Fibroblast of upper back skin (primary cell): ENCODE data around the gene CDK12.
"Not testable (repeated sequence)": the region's sequence is repeated elsewhere in the genome, so short reads cannot be mapped to it uniquely, and the experiment has no call there.

Experiments
- DNase-seq: peaks from one replicate; pipeline ENCODE4 v3.0.0-alpha.2; 2013

The CDK12 gene

GRCh38 chr17:39461113-39461925, at the start of gene CDK12:
Gene CDK12 (plus strand): TSS chr17:39461486. CDS start chr17:39462072, 586 bp downstream.
- DNase-seq: peak; percentile 100

GRCh38 chr17:39416141-39416540, 45.1 kb upstream of the CDK12 start:
- no peak for DNase-seq

GRCh38 chr17:39429600-39429999, 31.7 kb upstream of the CDK12 start:
- DNase-seq: no peak

GRCh38 chr17:39439868-39440267, 21.4 kb upstream of the CDK12 start:
- not testable (repeated sequence) for DNase-seq

GRCh38 chr17:39443326-39443725, 18.0 kb upstream of the CDK12 start:
- no peak for DNase-seq

- no peak for DNase-seq
Measured at GRCh38 chr17:39447561-39447960, 13.7 kb upstream of the CDK12 start.

GRCh38 chr17:39450051-39450450, 11.2 kb upstream of the CDK12 start:
- DNase-seq: no peak

- peak; percentile 99 for DNase-seq
Measured at GRCh38 chr17:39450847-39451581, 10.3 kb upstream of the CDK12 start, which contains the start of gene MED1. Gene MED1 (minus strand): TSS chr17:39451263. CDS start chr17:39451062, 201 bp downstream.

- DNase-seq: no peak
Measured at GRCh38 chr17:39455919-39456318, 5.4 kb upstream of the CDK12 start.

GRCh38 chr17:39461926-39462569, 762 bp downstream of the CDK12 start:
- DNase-seq: peak; percentile 4

GRCh38 chr17:39462631-39463375, 1.5 kb downstream of the CDK12 start:
- peak; percentile 0 for DNase-seq

- not testable (repeated sequence) for DNase-seq
Measured at GRCh38 chr17:39464639-39465181, 3.4 kb downstream of the CDK12 start.

GRCh38 chr17:39468610-39469009, 7.3 kb downstream of the CDK12 start:
- not testable (repeated sequence) for DNase-seq

- DNase-seq: no peak
Measured at GRCh38 chr17:39473310-39473709, 12.0 kb downstream of the CDK12 start.

- DNase-seq: not testable (repeated sequence)
Measured at GRCh38 chr17:39479631-39480030, 18.3 kb downstream of the CDK12 start.

- DNase-seq: no peak
Measured at GRCh38 chr17:39483506-39483905, 22.2 kb downstream of the CDK12 start.

- no peak for DNase-seq
Measured at GRCh38 chr17:39484178-39484577, 22.9 kb downstream of the CDK12 start.

GRCh38 chr17:39485555-39485954, 24.3 kb downstream of the CDK12 start:
- peak; percentile 87 for DNase-seq

GRCh38 chr17:39486242-39486641, 25.0 kb downstream of the CDK12 start:
- peak; percentile 50 for DNase-seq

- not testable (repeated sequence) for DNase-seq
Measured at GRCh38 chr17:39487490-39487889, 26.2 kb downstream of the CDK12 start.

GRCh38 chr17:39487946-39488345, 26.7 kb downstream of the CDK12 start:
- peak; percentile 4 for DNase-seq

- DNase-seq: not testable (repeated sequence)
Measured at GRCh38 chr17:39496921-39497320, 35.6 kb downstream of the CDK12 start.
